GM21367 (cell line): ENCODE results near the gene ZNF22.

Experiments used
- ATAC-seq: cut with Tn5 transposase; IDR thresholded peaks from one replicate; pipeline ENCODE4 v1.9.1; 2021; ENCODE audit not compliant: unreplicated experiment

ZNF22 gene

DNA sequence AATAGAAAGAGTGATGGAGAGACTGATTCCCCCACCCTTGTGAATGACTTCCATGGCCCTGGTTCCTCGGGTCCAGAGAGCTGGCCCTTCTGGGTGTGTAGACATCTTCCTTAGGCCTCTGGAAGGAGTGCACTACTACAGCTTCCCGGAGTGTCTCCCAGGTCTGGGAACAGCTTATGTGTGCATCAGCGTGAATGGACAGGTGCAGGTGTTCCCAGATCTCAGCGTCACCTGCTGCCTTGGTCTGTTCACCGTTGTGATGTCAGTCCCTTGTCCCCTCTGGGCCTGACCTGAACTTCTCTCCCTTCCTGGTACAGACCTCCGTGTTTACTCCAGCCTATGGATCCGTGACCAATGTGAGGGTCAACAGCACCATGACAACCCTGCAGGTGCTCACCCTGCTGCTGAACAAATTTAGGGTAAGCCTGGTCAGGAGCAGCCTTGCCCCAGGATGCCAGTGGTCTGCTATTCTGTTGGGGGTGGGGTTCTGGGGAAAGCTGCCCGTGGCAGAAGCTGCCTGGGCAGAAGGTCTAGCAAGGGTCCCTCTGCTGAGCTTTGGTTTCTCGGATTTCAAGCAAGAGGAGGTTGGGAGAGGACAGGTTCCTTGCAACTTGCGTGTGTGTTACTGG lies 11.7 kb upstream of the ZNF22 start:
- ATAC-seq, result no peak

DNA sequence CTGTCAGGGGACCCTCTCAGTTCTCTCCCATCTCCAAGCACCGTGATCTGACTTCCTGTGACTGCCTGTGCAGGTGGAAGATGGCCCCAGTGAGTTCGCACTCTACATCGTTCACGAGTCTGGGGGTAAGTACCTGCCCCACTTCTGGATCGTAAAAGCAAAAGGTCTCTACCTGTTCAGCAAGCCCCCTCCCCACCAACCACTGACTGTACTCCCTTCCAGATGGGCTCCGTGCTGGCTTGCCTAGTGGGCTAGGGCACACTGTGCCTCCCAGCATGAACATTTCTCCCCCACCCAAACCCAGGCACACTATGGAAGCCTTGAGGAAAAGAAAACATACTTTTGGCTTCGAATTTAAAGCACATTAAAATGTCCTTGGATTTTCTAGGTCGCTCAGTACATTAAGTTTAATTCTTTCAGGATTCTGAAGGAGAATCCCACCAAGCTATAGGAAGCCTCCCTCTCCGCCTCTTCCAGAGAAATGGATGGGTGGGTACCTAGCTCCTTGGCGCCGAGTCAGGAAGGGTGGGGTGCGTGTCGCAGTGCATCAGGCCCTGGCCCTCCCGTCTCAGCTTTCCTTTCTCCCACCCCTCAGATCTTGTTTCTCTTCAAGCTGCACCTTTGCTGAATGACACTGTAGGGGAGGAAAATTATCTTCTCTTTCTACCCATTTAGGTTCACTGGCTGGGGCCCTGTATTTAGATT lies 11.0 kb upstream of the ZNF22 start:
- ATAC-seq, result no peak

DNA sequence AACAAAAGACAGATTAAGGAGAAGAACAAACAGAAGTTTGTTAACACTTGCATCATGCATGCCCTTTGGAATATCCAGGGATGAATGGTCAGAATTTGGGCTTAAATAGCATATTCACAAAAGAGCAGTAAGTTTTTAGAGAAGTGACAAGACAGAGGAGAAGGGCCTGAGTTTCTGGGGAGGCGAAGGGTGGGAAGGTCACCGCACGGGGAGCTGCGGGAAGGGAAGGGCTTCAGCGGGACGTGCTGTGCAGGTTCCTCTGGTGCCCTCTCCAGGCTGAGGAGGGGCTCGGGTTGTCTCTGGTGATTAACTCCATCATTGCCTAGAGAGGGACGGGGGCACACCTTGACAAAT lies 10.4 kb upstream of the ZNF22 start:
- ATAC-seq, result no peak

DNA sequence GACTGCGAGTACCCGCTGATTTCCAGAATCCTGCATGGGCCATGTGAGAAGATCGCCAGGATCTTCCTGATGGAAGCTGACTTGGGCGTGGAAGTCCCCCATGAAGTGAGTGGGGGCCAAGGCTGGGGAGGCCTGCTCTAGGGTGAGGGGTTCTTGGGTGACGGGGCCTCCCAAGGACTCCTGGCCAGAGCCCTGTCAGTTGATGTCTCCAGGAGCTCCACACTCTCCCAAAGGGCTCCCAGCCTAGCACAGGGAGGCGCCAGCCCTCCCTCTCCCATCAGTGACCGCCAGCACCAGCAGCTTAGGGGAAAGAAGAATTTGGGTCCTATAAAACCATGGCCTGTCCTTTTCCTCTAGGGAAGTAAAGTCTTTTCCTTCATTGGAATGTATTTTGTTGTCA lies 9.8 kb upstream of the ZNF22 start:
- no peak for ATAC-seq

DNA sequence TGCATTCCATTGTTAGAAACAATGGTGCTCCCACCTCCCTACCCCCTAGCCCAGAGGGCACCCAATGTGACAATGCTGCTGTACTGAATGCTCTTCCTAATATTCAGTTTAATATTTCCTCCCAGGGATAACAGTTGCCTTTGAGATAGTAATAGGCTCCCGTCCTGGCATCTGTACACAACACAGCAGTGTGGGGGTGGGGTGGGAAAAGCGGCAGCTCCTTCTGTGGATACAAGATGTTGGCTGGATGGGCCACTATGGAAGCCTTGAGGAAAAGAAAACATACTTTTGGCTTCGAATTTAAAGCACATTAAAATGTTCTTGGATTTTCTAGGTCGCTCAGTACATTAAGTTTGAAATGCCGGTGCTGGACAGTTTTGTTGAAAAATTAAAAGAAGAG lies 9.2 kb upstream of the ZNF22 start:
- ATAC-seq, result no peak

DNA sequence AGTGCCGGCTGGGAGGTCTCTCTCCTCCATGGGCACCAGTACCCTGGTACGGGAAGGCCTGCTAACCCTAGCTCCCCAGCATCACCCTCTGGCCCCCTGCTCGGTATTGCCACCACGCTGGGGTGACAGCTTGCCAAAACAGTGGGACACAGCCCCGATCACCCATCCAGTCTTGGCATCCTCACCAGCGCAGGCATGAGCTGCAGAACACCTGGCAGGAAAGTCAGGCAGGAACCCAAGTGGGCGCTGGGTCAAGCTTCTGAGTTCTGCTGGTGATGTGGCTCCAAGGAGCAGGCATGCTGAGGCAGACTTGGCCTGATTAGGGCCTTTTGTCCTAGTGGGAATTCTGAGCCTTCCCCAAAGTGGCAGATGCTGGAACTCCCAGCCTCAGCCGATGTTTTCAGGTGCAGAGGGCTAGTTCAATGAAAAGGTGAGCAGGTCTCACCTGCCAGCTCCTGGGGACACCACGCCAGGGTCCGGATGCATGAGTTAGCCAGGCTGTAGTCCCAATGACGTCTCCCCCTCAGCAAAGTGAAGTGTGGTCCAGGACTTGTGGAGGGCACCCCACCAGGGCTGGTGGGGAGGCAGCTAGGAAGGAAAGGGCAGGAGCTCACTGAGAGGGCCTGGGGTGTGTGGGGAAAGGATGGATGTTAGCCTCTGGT lies 8.5 kb upstream of the ZNF22 start:
- ATAC-seq, result no peak

DNA sequence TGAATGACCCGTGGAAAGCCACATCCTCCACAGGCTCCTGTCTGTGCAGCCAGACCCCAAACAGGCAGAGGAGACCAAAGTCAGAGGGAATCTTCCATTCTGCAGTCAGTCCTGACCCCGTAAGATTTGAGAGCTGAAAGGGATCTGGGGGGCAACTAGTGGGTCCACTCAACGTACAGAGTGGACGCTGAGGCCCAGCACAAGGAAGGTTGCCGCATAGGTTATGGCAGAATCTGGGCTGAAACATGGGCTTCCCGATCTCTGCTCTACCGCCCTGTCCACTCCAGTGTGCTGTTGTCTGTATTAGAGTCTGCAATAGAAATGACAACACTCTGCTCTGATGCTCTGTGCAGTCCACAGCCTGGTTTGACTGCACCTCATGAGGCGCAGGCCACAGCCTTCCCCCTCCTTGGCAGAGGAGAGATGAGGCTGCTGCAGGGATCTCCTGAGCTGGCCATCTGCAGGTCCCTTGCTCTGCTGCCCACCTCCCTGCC lies 7.9 kb upstream of the ZNF22 start:
- no peak for ATAC-seq

DNA sequence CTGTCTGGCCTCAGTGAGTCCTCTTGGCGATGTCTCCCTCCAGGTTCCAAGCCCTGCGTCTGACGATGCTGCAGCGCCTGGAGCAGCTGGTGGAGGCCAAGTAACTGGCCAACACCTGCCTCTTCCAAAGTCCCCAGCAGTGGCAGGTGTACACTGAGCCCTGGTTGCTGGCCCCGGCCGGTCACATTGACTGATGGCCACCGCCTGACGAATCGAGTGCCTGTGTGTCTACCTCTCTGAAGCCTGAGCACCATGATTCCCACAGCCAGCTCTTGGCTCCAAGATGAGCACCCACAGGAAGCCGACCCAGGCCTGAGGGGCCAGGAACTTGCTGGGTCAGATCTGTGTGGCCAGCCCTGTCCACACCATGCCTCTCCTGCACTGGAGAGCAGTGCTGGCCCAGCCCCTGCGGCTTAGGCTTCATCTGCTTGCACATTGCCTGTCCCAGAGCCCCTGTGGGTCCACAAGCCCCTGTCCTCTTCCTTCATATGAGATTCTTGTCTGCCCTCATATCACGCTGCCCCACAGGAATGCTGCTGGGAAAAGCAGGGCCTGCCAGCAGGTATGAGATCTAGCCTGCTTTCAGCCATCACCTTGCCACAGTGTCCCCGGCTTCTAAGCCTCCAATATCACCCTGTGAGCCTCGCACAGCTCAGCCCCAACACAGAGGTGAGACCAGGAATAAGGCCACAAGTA lies 7.3 kb upstream of the ZNF22 start:
- ATAC-seq, result no peak

DNA sequence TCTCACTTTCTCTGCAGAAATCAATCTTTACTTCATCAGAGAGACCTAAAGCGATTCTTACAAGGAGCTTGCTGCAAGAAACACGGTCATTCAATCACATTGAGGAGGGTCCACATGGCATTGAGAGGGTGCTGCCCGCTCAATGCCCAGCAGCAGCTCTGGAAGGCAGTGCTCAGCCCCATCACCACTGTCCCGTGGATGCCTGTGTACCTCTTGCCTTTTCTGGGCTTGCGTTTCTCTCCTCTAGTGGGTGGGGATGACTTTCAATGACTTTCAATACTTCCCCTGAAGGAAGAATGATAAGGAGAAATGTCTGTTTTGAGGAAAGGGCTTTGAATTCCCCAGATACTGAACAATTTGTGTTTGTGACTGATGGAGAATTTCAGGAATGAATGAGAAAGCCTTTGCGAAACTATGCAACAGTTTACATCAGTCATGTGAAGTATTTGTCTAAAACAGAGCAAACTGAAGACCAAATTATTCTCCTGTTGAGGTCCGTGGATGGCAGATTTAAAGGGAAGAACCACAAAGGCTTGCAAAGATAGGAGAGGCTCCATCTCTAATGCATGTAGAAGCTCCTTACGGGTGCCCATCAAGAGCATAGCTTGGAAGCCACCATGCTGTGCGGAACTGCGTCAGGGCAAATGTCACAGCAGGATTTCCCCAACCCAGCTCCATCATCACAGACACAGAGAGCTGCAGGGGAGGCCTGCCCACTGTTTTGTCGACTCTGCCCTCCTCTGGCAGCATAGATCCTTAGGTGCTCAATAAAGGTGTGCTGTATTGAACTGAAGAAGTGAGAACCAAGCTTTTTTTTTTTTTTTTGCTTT lies 6.6 kb upstream of the ZNF22 start:
- no peak for ATAC-seq

DNA sequence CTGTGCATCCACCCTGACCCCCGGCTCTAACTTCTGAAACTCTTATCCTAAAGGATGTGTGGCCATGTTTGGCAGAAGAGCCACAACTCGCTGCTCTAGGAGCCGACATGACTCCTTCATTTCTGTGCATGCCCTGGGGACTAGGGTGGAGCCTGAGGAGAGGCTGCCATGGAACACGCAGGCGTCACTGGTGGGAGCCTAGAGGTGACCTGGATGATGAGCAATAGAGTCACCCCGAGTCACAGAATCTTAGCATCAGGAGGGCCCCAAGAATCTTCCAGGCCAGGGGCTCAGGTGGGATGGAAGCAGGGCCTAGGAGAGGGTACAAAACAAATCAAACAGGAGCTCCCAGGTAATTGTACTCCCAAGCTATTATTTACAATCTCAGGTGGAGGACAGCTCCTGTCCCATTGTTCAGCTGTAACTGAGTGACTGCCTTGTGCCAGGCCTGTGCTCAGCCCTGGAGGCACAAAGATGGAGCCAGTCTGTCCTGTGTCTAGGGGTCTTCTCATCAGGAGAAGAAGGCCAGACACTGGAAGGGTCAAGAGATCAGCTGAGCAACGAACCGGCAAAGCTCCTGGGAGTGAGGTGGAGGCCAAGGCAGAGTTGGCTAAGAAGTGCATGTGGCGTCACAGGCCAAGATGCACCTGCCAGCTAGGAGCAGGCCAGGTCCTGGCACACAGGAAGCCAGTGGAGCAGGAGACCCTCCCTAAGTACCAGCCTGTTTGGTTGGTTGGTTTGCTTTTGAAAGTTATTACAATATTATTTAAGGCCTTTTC lies 5.8 kb upstream of the ZNF22 start:
- no peak for ATAC-seq

DNA sequence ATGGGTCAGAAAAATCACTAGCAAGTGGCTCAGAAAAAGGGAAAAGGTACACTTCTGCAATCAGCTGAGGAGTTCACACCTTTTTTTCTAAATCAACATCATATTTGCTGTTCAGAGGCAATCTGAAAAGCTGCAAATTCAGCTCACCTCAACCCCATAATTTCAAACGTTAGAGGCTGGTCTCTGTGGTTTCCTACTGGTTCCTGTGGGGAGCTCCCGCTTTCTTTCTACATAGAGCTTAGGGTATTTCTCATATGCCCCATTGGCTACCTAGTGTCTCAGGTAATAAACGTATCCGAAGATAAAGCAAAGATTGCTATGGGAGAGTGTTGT lies 5.2 kb upstream of the ZNF22 start:
- ATAC-seq, result no peak

DNA sequence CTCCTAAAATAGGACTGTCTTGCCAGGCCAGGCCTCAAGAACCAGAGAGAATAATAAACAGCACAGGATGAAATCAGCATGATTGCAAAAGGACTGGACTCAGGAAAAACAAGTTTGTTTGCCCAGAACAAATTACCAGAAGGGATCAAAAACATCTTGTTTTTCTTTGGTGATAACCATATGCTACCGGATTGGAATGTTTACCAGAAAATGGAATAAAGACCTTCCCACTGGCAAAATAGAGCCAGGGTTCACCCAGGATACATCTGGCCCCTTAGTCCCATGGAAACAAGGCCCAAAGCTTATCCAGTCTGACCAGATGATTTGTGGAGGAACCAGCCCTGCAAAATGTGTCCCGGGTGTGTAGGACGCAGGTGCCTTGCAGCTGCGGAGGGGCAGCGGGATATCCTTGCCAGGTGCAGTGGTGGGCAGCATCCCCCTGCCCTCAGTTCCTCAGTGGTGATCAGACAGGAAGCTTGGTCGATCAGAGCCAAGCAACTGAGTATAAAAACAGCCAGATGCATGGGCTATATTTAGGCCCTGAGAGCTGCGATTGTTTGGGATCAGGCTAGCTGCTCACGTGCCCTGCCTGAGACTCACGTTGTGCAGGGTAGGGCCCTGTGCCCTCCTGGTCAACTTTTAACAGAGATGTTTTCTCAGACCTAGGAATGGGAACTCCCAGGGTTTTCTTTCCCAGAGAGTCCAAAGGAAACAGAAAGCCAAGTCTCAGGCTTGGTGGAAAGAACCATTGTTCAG lies 4.6 kb upstream of the ZNF22 start:
- no peak for ATAC-seq

DNA sequence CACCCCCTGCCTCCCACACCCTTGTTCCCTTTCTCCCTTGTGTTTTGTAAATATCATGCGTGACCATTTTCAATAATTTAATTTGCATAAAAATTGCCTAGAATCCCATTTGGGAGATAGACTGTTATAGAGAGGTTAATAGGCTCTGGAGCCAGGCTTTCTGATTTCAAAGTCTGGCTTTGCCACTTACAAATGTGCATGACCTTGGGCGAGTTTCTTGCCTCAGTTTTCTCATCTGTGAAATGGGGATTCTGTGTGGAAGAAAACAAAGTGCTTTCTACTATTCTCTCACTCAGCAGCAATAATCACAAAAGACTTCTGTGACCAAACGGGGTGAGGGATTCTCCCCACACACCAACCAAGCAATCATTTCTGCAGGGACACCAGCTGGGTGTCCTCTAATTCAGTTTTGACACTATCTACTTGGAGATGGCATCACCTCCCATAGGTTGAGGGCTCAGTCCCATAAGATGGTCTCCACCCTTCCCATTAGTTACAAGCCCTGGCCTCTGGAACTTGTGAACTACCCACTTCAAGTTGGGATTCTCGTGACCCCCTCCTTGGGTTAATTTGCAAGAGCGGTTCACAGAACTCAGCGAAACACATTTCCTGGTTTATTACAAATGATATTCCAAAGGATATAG lies 3.5 kb upstream of the ZNF22 start:
- no peak for ATAC-seq

DNA sequence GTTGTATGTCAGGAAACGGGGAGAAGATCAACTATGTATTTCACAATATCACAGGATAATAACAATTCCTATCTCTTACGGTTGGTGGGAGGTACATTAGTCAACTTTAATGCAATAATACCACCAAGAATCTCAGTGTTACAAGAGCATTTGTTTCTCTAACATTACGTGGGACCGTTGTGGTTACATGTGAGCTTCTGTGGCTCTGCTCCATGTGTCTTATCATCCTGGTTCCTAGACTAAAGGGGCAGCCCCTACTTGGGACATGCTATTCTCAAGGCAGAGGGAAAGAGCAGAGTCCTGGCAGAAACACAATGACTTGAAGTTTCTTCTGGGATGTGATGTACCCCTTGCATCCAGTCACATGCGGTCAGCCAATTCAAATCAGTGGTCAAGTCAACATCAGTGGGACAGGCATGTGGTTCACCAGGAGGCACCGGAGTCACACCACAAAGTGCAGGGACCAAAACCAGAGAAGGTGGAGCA lies 2.5 kb upstream of the ZNF22 start:
- ATAC-seq, result no peak

DNA sequence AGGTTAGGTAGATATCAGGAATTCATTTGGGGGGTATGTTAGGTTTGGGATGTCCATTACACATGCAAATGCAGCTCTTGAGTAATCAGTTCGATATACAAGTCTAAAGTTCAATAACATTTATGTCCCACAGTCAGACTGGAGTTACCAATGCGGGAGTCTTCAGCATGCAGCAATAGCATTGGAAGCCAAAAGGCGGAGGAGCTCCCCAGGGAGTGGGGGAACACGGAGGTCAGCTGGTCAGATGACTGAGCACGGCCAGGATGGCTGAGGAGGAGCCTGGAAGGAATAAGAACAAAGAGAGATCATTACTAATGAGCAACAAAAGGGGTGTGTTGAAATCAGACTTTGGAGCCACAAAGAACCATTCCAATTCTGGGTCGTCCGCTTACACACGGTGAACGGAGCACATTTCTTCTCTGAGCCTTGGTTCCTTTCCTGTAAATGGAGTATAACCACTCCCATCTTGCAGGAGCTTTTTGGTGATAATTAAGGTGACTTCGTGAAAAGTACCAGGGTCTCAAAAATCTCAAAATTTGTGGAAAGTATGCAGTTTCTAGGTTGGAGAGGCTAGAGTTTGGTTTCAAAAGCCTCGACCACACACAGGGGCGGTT lies 478 bp upstream of the ZNF22 start:
- ATAC-seq, result no peak

DNA sequence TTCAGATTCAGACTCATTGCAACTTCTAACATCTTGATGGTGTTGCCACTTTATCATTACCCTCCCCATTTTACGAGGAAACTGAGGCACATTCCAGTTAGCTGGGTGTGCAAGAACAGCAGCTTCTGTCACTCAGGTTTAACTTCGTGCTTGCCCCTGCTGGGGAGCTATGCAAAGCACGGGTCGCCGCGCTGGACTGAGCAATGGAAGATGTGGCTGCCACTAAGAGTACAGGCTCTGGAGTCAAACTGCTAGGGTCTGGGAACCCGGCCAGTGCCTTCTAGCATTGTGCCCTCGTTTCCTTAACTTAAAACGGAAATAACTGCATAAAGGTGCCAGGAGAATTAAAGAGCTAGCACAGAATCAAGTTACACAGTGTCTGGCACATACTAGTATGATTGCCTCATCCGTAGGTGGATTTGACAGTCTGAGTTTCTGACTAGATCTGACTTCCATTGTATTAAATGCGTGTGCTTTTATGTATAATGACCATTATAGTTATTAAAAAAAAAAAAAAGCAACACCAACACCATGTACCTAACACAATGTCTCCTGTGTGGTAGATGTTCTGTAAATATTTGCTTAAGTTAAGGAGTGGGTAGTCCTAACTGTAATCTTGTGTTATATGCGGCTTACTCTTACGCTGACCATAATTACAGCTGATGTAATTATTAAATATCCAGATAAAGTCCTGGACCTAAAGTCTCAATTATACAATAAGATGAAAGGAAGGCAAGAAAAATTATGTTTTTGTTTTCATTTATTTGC lies 842 bp downstream of the ZNF22 start:
- peak; percentile 75 for ATAC-seq

DNA sequence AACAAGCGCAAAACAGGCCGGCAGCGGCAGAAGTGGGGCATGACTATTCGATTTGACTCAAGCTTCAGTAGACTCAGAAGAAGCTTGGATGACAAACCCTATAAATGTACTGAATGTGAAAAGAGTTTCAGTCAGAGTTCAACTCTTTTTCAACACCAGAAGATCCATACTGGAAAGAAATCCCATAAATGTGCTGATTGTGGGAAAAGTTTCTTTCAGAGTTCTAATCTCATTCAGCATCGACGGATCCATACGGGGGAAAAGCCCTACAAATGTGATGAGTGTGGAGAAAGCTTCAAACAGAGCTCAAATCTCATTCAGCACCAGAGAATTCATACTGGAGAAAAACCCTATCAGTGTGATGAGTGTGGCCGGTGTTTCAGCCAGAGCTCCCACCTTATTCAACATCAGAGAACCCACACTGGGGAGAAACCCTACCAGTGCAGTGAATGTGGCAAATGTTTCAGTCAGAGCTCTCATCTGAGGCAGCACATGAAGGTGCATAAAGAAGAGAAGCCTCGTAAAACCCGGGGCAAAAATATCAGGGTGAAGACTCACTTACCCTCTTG lies 2.8 kb downstream of the ZNF22 start:
- no peak for ATAC-seq
